Measurements from ENCODE around the gene CARD9. TPM values are rescaled to one million over a fixed set of nuclear protein-coding genes. Genes with fewer than 3 reads are reported as not detected.

The CARD9 gene
- total and polyA plus RNA-seq, 2 of the 4 experiments (the other 2 are of a cell fraction) = 0.36 to 1.9 TPM

GRCh38 chr9:136418182-136419091 is 45.0 kb upstream of the CARD9 start:
- ATAC-seq (ENCODE audit: low read depth) (no peak), DNase-seq (no peak)
- Histone ChIP-seq H3K9me3 (ENCODE audit: control insufficient read depth, insufficient read depth, low read length) (no peaks in the 10 kb centered on the region), H3K56ac (ENCODE audit: extremely low read depth, insufficient read depth, low read length) (no peak overlapping the region), H4K91ac (ENCODE audit: insufficient read depth, low read depth, low read length) (no peak overlapping the region), H2BK120ac (ENCODE audit: low read depth, low read length) (no peak overlapping the region), H3K4me2 (ENCODE audit: low read depth, low read length) (no peak overlapping the region), H4K5ac (ENCODE audit: low read depth, low read length) (no peak overlapping the region), H3K79me1 (ENCODE audit: low read depth in 1 of 2, low read length in 2 of 2) (peaks cover 4 to 29% of the 10 kb centered on the region in 2 experiments; a peak in 2 of 4 replicates), H4K8ac (ENCODE audit: low read depth in 2 of 2, low read length in 2 of 2) (no peak overlapping the region), H3K9ac (ENCODE audit: low read depth, low read length) (no peak overlapping the region), H3K9me1 (ENCODE audit: insufficient read depth, low read length) (peaks cover 4% of the 10 kb centered on the region; the same call in 1 of the 2 replicates), H3K4ac (ENCODE audit: low read depth, low read length) (no peak overlapping the region), H4K20me1 (ENCODE audit: insufficient read depth, low read length) (0 out of 2 replicates have a peak, but pooled peaks cover 6% of the 10 kb centered on the region), H2BK20ac (ENCODE audit: low read depth, low read length) (no peak overlapping the region), H2BK5ac (ENCODE audit: low read depth, low read length, poor library complexity, severe bottlenecking) (no peak overlapping the region), H2AFZ (replicated peaks; ENCODE audit: low read length, poor library complexity) (peak overlapping the region; percentile 43), H2AK5ac (ENCODE audit: low read depth, low read length) (no peak overlapping the region), H3K18ac (ENCODE audit: low read depth, low read length) (no peak overlapping the region), H2BK15ac (ENCODE audit: low read depth, low read length) (no peak overlapping the region), H3K4me3 (ENCODE audit: insufficient read depth, low read depth, low read length) (no peak overlapping the region), H3K4me1 (ENCODE audit: control insufficient read depth, insufficient read depth, low read length) (no peaks in the 10 kb centered on the region), H3K27ac (ENCODE audit: insufficient read depth, low read length) (no peak overlapping the region), H2AK9ac (replicated peaks; ENCODE audit: low read depth, low read length, poor library complexity) (no peak overlapping the region), H3K36me3 (ENCODE audit: control insufficient read depth, insufficient read depth, low read length) (peaks cover 81% of the 10 kb centered on the region), H3K27me3 (ENCODE audit: control insufficient read depth, insufficient read depth, low read length) (no peaks in the 10 kb centered on the region), H3K14ac (replicated peaks; ENCODE audit: low read depth, low read length) (no peak overlapping the region), H3K23ac (ENCODE audit: low read depth, low read length) (no peak overlapping the region)
- WGBS, 2 experiments (ENCODE audit: extremely low coverage in 2 of 2, insufficient read length in 1 of 2) = 98% methylated on average over 40 of the region's 48 CpGs; no CpG with 5 or more reads in 1 of the 2 experiments
- ChIA-PET POLR2A (ENCODE audit: unreplicated experiment) (interaction anchor here (0.6 kb wide), 1 partner anchor 9 kb away, joined by 9 read pairs; no protein-coding TSS in a partner anchor), CTCF (no interaction called here)
- no peak for TF ChIP-seq RFX5 (IDR thresholded peaks at IDR 0.05; ENCODE audit: low read depth, low read length)
- no peak for TF ChIP-seq RCOR1 (IDR thresholded peaks at IDR 0.05; ENCODE audit: insufficient replicate concordance, low read length)
- no peak for TF ChIP-seq POLR2A (IDR thresholded peaks at IDR 0.05; ENCODE audit: low read depth, low read length)
- no peak for TF ChIP-seq CTCF (conservative IDR thresholded peaks at IDR 0.05; ENCODE audit: low read depth, low read length)
- TF ChIP-seq CHD1 (IDR thresholded peaks at IDR 0.05; ENCODE audit: low read depth, low read length) = no peak
- no peak for TF ChIP-seq RAD21 (IDR thresholded peaks at IDR 0.05; ENCODE audit: low read length)
- no peak for TF ChIP-seq ELK1 (IDR thresholded peaks at IDR 0.05; ENCODE audit: borderline replicate concordance, low read depth, low read length)
- no peak for TF ChIP-seq MAFK (IDR thresholded peaks at IDR 0.05; ENCODE audit: low read depth, low read length)
- TF ChIP-seq NFE2L2 (IDR thresholded peaks at IDR 0.05; ENCODE audit: low read depth, low read length) = no peak
- TF ChIP-seq MAZ (IDR thresholded peaks at IDR 0.05; ENCODE audit: borderline replicate concordance, low read depth, low read length) = no peak
- no peak for TF ChIP-seq SMC3 (IDR thresholded peaks at IDR 0.05; ENCODE audit: low read depth, low read length)
- TF ChIP-seq USF2 (IDR thresholded peaks at IDR 0.05; ENCODE audit: low read depth, low read length) = no peak
- no peak for TF ChIP-seq MXI1 (IDR thresholded peaks at IDR 0.05; ENCODE audit: borderline replicate concordance, low read depth, low read length)
- TF ChIP-seq BHLHE40 (IDR thresholded peaks at IDR 0.05; ENCODE audit: low read depth, low read length) = no peak
- intact Hi-C loops (cut with micrococcal nuclease) = no loop called here
- dilution Hi-C loops (cut with HindIII; ENCODE audit: low sequenced_read_pairs, unreplicated experiment) = no loop called here
- in situ Hi-C loops (cut with MboI; ENCODE audit: low sequenced_read_pairs) = no loop called here
- no TSS peak for BruUV-seq (replicated peaks)

All from IMR-90 (cell line).